Bronchial epithelial cell (primary cell): Measurements from ENCODE around the gene LMAN1L. TPM values are rescaled to one million over a fixed set of nuclear protein-coding genes. Genes with fewer than 3 reads are reported as not detected.

Experiments
- DNase-seq: peaks from one replicate; pipeline ENCODE4 v3.0.0-alpha.2; 2010; ENCODE audit warnings: low read depth
- FAIRE-seq: peaks from 2 replicates; lab custom pipeline; 2011; peaks lifted over from hg19 to GRCh38; lab: Jason Lieb, UNC
- H3K27me3 ChIP-seq: 2 replicates; pipeline ENCODE4 v1.5.1; 2011; ENCODE audit warnings: low read length; ENCODE audit not compliant: control insufficient read depth, insufficient read depth
- H3K36me3 ChIP-seq: 2 replicates; pipeline ENCODE4 v1.5.1; 2011; ENCODE audit warnings: low read length; ENCODE audit not compliant: control insufficient read depth, insufficient read depth
- H3K4me3 ChIP-seq: 2 replicates; pipeline ENCODE4 v1.5.1; 2011; ENCODE audit warnings: mild to moderate bottlenecking, low read depth, low read length, control low read depth
- CTCF ChIP-seq: IDR thresholded peaks from 2 replicates; pipeline ENCODE4 v1.5.1; 2011; ENCODE audit warnings: mild to moderate bottlenecking, moderate library complexity, low read length, control low read depth, inconsistent platforms; ENCODE audit not compliant: insufficient read depth, severe bottlenecking
- total RNA-seq: library from RNA; depleted of rRNA; stranded (reverse); fragments of >200 nt; gene quantifications from 2 replicates; pipeline ENCODE4 v1.2.1, GENCODE V29; 2014

The LMAN1L gene
- total RNA-seq, 1 donor from 2014 or later, result under 0.01 TPM

GRCh38 chr15:74833376-74834107, 20.9 kb downstream of the LMAN1L start:
- Histone ChIP-seq H3K36me3 (peaks cover 10% of the 10 kb centered on the region), H3K27me3 (no peaks in the 10 kb centered on the region), H3K4me3 (no peak overlapping the region)
- no peak for TF ChIP-seq CTCF
- DNase-seq (no peak), FAIRE-seq (peak; percentile 83)

GRCh38 chr15:74835312-74835823, 22.7 kb downstream of the LMAN1L start:
- peak; percentile 43 for FAIRE-seq
- Histone ChIP-seq H3K4me3 (no peak overlapping the region), H3K27me3 (no peaks in the 10 kb centered on the region), H3K36me3 (peaks cover 14% of the 10 kb centered on the region)
- peak; percentile 68 for DNase-seq
- peak; percentile 83 for TF ChIP-seq CTCF

- TF ChIP-seq CTCF, result no peak
- no peak overlapping the region for H3K4me3 ChIP-seq
- no peaks in the 10 kb centered on the region for H3K27me3 ChIP-seq
- DNase-seq (no peak), FAIRE-seq (no peak)
- peaks cover 20% of the 10 kb centered on the region for H3K36me3 ChIP-seq
These were observed 24.2 kb downstream of the LMAN1L start for GRCh38 chr15:74836846-74837245.

GRCh38 chr15:74837482-74838136, 25.0 kb downstream of the LMAN1L start:
- TF ChIP-seq CTCF, result no peak
- DNase-seq (no peak), FAIRE-seq (no peak)

GRCh38 chr15:74838137-74838516, 25.5 kb downstream of the LMAN1L start:
- Histone ChIP-seq H3K4me3 (no peak overlapping the region), H3K36me3 (peaks cover 21% of the 10 kb centered on the region), H3K27me3 (no peaks in the 10 kb centered on the region)
- FAIRE-seq (no peak), DNase-seq (no peak)
- TF ChIP-seq CTCF, result no peak

More at GRCh38 chr15:74837482-74838136, 25.0 kb downstream of the LMAN1L start:
- Histone ChIP-seq H3K36me3 (peaks cover 21% of the 10 kb centered on the region), H3K27me3 (no peaks in the 10 kb centered on the region), H3K4me3 (no peak overlapping the region)
